HG02938 (cell line): ENCODE data around the gene PDLIM7.
"Not testable (repeated sequence)": the region's sequence is repeated elsewhere in the genome, so short reads cannot be mapped to it uniquely, and the experiment has no call there.

Experiments
- ATAC-seq: cut with Tn5 transposase; IDR thresholded peaks from one replicate; pipeline ENCODE4 v1.9.1; 2021; ENCODE audit warnings: mild to moderate bottlenecking, moderate library complexity; ENCODE audit not compliant: unreplicated experiment

Gene PDLIM7

GRCh38 chr5:177492841-177493240 lies 4.6 kb downstream of the PDLIM7 start:
- no peak for ATAC-seq

DNA sequence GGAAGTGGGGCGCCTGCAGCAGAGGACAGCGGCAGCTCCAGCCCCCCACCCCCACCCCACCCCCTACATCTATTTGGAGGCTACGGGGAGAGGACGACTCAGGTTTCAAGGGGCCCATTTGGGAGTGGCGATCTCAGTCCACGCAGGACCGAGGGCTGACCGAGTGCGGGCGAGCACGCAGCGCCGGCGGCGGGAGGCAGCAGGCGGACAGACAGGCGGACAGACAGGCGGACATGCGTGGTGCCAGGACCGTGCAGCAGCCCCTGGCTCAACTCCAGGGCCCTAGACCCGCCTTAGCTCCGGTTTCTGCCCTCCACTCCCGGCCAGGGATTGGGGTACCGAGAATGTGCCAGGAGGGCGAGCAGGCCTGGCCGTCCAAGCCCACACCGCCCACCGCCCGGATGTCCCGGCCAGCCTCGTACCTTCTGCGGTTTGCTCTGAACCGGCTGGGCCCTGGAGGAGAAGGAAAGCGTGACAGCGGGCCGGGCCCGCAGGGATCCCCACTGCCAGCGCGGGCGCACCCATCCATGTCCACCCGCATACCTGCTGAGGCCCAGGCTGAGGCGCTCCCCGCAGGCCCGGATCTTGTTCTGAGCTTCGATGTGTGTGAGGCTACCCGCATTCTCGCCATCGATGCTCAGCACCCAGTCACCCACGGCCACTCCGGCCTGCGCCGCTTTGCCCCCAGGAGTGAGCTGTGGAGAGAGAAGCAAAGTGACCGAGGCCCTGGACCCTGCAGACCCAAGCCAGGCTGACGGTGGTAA lies 5.2 kb downstream of the PDLIM7 start:
- no peak for ATAC-seq

DNA sequence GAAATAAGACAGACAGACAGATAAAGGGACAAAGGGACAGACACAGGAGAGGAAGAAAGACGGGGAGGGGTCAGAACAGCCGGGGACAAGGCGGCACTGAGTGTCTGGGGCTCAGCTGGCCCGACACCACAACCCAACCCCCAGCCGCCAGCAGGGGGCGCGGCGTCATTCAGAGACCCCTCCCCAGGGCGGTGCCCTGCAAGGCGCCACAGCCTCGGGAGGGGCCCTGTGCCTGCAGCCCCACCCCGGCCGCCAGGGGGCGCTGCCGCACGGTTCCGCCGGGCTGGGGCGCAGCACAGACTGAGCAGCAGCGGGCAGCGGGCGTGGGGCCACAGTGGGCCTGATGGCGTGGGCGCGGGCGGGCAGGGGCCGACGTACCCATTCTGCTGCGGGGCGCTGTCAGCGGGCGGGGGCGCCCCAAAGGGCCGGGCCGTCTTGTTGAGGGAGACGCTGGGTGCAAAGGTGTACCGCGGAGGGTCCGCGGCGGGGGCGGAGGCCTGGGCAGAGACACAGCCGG lies 5.9 kb downstream of the PDLIM7 start:
- no peak for ATAC-seq

GRCh38 chr5:177490992-177491391 lies 6.4 kb downstream of the PDLIM7 start:
- no peak for ATAC-seq

- ATAC-seq, result no peak
These were observed 7.0 kb downstream of the PDLIM7 start for GRCh38 chr5:177490311-177490991.

DNA sequence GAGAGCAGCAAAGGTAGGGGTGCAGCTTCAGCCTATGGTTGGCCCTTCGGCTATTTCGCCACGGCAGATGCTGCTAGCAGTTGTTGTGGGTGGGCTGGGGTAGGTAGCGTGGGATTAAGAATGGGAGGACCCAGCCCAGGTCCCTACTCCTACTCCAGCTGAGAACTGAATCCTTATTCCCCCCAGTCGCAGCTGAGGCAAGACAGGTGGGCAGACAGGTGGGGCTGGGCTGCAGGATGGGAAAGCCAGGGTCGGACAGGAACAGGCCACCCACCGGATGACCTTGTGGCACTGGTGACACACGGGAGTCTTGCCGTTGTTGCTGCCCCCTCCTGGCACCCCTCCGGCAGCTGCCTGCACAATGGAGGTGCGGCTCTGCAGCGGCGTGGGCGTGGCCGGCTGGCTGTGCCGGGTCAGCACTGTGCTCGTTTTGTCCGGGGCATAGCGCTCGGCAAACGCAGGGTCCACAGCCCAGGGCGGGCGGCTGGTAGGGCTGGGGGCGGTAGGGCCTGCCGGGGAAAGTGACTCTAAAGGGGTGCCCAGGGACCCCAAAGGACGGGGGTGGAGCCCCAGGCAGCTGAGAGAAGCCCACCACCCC lies 8.2 kb downstream of the PDLIM7 start:
- ATAC-seq, result no peak

DNA sequence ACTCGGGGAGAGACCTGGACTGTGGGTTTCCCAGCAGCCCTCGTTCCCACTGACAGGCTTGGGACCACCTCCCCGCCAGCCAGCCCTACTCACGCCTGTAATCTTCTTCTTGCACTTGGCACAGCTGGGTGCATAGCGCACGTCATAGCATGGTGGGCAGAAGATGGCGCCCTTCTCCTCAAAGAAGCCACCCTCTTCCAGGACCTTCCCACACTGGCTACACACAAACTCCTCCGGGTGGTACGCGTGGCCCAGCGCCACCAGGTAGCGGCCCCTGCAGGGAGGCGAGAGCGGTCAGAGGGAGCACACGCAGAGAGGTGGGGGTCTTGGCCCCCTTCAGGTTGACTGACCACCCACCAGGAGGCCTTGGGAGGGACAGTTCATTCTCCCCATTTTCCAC lies 9.4 kb downstream of the PDLIM7 start:
- no peak for ATAC-seq

GRCh38 chr5:177487144-177487543 lies 10.3 kb downstream of the PDLIM7 start:
- no peak for ATAC-seq

GRCh38 chr5:177486256-177486655 lies 11.1 kb downstream of the PDLIM7 start:
- no peak for ATAC-seq

GRCh38 chr5:177485753-177486152 lies 11.7 kb downstream of the PDLIM7 start:
- ATAC-seq, result not testable (repeated sequence)

DNA sequence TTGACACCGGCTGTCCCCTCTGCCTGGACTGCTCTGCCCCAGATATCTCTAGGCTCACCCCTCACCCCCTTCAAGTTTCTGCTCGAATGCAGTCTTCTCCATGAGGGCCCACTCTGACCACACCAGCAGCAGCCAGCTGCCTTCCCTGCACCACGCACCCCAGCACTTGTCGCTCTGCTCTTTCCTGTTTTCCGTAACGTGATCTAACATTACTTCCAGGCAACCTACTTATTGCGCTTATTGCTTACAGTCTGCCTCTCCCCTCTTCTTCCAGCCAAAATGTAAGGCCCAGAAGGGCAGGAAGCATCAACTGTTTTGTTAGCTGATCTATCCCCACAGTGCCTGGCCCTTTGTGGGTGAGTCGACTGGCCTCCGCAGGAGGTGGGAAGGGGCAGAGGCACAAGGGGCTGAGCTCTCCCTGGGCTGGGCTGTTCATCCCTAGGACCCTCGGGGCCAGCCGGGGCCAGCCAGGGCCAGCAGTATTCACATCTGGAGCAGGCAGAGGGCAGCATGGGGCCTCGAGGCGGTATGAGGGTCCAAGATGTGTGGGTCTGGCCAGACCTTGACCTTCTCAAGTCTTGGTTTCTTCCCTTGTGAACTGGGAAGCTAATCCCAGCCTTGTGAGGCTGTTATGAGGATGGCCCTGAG lies 12.4 kb downstream of the PDLIM7 start:
- no peak for ATAC-seq

- no peak for ATAC-seq
These were observed 13.2 kb downstream of the PDLIM7 start for GRCh38 chr5:177483994-177484901.

DNA sequence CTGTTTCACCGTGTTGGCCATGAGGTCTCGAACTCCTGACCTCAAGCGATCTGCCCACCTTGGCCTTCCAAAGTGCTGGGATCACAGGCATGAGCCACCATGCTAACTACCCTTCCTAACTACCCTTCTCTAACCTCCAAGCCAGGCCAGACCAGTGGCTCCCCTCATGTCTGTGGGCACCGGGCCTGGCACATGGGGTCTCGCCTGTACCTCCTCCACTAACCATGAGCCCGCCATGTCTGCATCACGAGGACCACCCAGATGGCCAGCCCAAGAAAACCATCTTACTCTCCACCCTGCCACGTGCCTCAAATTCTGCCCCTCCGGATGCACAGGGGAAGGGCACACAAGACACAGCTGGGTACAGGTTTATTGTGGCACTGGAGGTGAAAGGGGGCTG lies 14.4 kb downstream of the PDLIM7 start:
- ATAC-seq, result no peak

- no peak for ATAC-seq
These were observed 15.0 kb downstream of the PDLIM7 start for GRCh38 chr5:177482359-177482795.

DNA sequence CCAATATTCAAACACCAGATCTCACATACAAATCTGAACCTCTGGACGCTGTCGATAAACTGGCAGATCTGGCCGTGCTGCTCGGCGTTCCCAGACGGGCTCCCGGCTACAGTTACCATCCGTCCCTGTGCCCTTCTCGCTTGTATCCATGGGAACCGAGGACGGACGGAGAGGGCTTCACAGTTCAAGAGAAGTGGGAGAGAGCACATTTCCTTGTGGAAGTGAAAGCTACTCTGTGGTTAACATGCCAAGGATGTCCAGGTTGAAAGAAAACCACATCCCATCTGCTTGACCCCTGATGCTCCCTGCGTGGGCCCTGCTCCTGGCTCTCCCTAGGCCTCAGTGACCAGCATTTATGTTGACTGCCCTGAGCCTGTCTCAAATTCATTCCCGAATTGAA lies 17.6 kb downstream of the PDLIM7 start:
- ATAC-seq, result no peak

DNA sequence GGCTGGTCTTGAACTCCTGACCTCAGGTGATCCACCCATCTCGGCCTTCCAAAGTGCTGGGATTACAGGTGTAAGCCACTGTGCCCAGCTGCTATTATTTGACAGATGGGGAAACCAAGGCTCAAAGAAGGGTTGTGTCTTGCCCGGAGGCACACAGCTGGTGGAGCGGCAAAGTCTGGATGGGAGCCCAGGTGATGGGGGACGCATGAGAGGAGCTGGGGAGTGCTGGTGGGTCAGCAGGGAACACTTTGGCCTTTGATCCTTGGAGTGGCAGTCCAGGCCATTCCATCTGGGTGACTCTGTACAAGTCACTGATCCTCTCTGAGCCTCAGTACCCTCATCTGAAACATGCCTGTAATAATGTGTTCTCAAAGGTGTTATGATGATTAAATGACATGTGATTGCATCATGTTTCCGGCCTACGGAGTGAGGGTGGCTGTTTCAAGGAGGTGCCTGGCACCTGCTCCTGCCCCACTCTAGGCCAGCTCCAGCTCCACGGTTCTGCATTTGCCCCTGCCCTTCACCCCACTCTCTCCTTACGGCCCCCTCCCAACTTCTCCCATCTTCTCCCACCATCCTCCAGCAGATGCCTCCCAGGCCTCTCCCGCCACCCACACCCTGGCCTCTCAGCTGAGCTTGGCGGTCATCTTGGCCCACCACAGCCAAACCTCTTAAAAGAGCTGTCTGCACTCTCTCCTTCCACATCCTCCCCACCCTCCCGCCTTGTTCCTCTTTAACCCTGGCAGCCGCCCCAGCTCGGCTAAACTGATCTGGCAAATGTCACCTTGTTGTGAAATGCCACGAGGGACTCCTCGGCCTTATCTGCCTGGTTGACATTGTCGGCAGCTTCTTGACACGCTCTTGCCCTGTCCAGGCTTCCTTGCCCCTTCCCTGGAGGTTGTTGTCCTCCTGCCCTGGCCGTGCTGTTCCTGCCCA lies 18.4 kb downstream of the PDLIM7 start:
- no peak for ATAC-seq

DNA sequence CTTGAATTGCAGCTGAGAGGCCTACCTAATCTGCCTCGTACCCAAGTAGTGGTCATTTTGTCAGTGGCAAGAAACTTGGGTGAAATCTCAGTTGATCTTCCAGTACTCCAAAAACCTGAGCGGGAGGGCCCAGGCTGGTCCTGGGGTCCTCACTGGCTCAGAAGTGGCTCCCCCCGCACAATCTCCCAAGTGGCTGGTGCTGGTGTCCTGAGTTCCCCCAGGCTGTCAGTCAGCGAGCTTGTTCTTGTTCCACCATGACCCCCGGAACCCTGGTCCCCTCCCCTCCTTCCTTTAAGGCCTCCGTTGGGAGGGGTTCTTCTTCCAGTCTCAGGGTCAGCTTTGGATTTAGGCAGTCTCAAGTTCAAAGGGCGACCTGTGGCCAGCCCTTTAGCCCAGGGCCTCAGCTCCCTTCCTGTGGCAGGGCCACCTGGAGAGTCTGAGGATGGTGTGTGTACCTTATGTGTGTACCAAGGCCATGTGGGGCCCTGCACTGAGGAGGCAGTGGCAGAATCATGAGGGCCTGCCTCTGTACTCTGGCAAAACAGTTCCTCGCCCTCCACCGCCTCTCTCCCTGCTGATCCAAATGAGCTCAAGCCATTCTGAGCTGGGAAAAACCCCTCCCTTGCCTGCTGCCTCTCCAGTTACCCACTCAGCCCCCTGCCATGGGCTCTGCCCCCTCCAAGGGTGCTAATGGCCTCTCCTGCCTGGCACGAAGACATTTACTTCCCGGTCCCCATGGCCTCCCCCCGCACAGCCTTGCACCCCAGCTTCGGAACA lies 19.5 kb downstream of the PDLIM7 start:
- no peak for ATAC-seq

DNA sequence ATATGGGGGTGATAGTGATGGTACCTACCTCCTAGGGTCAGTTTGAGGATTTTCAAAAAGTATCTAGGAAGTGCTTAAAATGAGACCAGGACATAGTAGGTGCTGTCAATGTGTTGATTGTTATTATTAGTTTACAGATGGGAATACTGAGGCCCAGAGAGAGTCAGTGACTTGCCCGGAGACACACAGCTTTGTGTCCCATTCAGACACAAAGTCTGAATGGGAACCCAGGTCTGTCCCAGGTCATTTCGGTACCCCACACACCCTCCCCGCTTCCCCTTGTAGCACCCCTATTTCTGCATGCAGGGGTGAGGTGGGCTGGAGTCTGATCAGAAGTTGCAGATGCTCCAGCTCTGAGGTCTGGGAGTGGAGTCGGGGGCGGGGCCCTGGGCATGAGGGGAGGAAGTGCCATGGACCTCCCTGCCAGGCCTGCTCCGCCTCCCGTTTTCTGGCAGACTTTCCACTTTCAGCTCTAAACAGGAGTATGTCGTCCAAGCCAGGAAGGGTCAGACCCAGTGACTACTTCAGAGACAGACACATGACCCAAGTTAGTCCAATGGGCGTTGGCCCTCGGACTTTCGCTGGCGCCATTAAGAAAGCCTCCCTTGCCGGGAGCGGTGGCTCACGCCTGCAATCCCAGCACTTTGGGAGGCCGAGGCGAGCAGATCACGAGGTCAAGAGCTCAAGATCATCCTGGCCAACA lies 20.7 kb downstream of the PDLIM7 start:
- ATAC-seq, result no peak
